ENCODE measurements around the gene KCNK6.

Gene KCNK6

DNA sequence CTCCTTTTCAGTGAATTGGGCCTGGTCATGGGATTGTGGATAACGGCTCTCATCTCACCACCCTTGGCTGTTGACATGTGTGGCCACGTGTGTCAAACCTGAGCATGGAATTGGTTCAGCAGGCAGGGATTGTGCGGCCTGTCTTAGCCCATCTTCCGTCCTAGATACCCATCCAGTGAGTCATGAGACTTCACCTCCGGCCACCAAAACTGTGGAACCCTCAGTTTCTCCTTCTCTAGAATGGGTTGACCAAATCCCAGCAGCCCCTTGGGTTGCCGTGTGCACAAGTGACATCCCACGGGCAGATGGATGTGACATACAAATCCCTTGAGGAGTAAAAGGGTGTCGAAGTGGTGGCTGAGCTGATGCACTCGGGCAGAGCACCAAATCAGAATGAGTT is 61.5 kb downstream of the KCNK6 start:
- POLR2A ChIA-PET: no interaction called here
- CTCF ChIA-PET: interaction anchor here (1.4 to 2.2 kb wide), 3 partner anchors 22 to 482 kb away, joined by 4 to 9 read pairs (median 6); partner anchors contain the start of gene FAM98C

More for the DNA sequence above, 61.5 kb downstream of the KCNK6 start:
- TF ChIP-seq, protein P1, sequence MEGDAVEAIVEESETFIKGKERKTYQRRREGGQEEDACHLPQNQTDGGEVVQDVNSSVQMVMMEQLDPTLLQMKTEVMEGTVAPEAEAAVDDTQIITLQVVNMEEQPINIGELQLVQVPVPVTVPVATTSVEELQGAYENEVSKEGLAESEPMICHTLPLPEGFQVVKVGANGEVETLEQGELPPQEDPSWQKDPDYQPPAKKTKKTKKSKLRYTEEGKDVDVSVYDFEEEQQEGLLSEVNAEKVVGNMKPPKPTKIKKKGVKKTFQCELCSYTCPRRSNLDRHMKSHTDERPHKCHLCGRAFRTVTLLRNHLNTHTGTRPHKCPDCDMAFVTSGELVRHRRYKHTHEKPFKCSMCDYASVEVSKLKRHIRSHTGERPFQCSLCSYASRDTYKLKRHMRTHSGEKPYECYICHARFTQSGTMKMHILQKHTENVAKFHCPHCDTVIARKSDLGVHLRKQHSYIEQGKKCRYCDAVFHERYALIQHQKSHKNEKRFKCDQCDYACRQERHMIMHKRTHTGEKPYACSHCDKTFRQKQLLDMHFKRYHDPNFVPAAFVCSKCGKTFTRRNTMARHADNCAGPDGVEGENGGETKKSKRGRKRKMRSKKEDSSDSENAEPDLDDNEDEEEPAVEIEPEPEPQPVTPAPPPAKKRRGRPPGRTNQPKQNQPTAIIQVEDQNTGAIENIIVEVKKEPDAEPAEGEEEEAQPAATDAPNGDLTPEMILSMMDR (IDR thresholded peaks at IDR 0.05; ENCODE audit: insufficient read depth, low read length, missing control alignments): no peak
- H3K4me3 ChIP-seq (ENCODE audit: low read depth, low read length): no peak overlapping the region
- no peak for DNase-seq (ENCODE audit: low read depth, low spot score)

All from AG04449 (cell line).